Measurements from ENCODE around the gene APOBEC3H.

DNA sequence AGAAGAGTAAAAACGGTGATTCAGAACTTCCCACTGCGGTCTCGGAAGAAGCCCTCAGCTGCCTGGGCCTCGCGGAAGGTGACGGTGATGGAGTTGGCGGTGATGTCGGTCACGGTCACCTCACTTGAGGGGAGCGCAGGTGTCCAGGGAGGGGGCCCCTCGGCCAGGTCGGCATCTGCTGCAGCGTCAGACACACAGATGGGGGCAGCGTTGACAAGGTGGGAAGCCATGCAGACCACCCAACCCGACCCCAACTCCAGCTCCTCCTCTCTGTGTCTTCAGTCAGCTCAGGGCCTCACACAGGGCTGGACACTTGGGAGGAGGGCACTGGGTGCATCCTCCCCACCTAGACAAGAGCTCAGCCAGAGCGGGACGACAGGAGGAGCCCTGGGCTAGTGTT lies 36.8 kb downstream of the APOBEC3H start:
- TF ChIP-seq, protein P1, sequence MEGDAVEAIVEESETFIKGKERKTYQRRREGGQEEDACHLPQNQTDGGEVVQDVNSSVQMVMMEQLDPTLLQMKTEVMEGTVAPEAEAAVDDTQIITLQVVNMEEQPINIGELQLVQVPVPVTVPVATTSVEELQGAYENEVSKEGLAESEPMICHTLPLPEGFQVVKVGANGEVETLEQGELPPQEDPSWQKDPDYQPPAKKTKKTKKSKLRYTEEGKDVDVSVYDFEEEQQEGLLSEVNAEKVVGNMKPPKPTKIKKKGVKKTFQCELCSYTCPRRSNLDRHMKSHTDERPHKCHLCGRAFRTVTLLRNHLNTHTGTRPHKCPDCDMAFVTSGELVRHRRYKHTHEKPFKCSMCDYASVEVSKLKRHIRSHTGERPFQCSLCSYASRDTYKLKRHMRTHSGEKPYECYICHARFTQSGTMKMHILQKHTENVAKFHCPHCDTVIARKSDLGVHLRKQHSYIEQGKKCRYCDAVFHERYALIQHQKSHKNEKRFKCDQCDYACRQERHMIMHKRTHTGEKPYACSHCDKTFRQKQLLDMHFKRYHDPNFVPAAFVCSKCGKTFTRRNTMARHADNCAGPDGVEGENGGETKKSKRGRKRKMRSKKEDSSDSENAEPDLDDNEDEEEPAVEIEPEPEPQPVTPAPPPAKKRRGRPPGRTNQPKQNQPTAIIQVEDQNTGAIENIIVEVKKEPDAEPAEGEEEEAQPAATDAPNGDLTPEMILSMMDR (IDR thresholded peaks at IDR 0.05): no peak
- no peak for TF ChIP-seq EP300 (IDR thresholded peaks at IDR 0.05)
